ENCODE data around the gene MEP1A.

The MEP1A gene

GRCh38 chr6:46799657-46800056, 6.5 kb downstream of the MEP1A start:
- intact Hi-C loops (cut with DNase I; ENCODE audit: low total_unique reads): no loop called here
- TF ChIP-seq CTCF (IDR thresholded peaks at IDR 0.05): no peak
- Histone ChIP-seq H3K4me1 (no peaks in the 10 kb centered on the region), H3K27ac (no peak overlapping the region), H3K36me3 (no peaks in the 10 kb centered on the region), H3K9me3 (no peaks in the 10 kb centered on the region), H3K4me3 (no peak overlapping the region), H3K27me3 (no peaks in the 10 kb centered on the region)
- DNase-seq: no peak

- DNase-seq: no peak
- intact Hi-C loops (cut with DNase I; ENCODE audit: low total_unique reads): no loop called here
- no peaks in the 10 kb centered on the region for H3K36me3 ChIP-seq
- no peaks in the 10 kb centered on the region for H3K9me3 ChIP-seq
- TF ChIP-seq CTCF (IDR thresholded peaks at IDR 0.05): no peak
- no peaks in the 10 kb centered on the region for H3K4me1 ChIP-seq
- no peak overlapping the region for H3K4me3 ChIP-seq
- H3K27me3 ChIP-seq: peaks cover 0 to 8% of the 10 kb centered on the region in 2 donors
- no peak overlapping the region for H3K27ac ChIP-seq
These were observed 15.6 kb downstream of the MEP1A start for GRCh38 chr6:46808806-46809205.

GRCh38 chr6:46815130-46815529, 21.9 kb downstream of the MEP1A start:
- intact Hi-C loops (cut with DNase I; ENCODE audit: low total_unique reads): no loop called here
- TF ChIP-seq CTCF (IDR thresholded peaks at IDR 0.05): no peak
- Histone ChIP-seq H3K4me1 (no peaks in the 10 kb centered on the region), H3K27ac (no peak overlapping the region), H3K36me3 (no peaks in the 10 kb centered on the region), H3K4me3 (no peak overlapping the region), H3K27me3 (peaks cover 0 to 10% of the 10 kb centered on the region in 2 donors), H3K9me3 (no peaks in the 10 kb centered on the region)
- no peak for DNase-seq

GRCh38 chr6:46816626-46817025, 23.4 kb downstream of the MEP1A start:
- TF ChIP-seq CTCF (IDR thresholded peaks at IDR 0.05): no peak
- intact Hi-C loops (cut with DNase I; ENCODE audit: low total_unique reads): no loop called here
- H3K27ac ChIP-seq: no peak overlapping the region
- DNase-seq: no peak
- no peaks in the 10 kb centered on the region for H3K9me3 ChIP-seq
- no peak overlapping the region for H3K4me3 ChIP-seq
- H3K27me3 ChIP-seq: peaks cover 0 to 6% of the 10 kb centered on the region in 2 donors
- no peaks in the 10 kb centered on the region for H3K4me1 ChIP-seq
- no peaks in the 10 kb centered on the region for H3K36me3 ChIP-seq

GRCh38 chr6:46819561-46819960, 26.4 kb downstream of the MEP1A start:
- Histone ChIP-seq H3K4me1 (no peaks in the 10 kb centered on the region), H3K4me3 (no peak overlapping the region), H3K27ac (no peak overlapping the region), H3K27me3 (peaks cover 0 to 4% of the 10 kb centered on the region in 2 donors), H3K36me3 (no peaks in the 10 kb centered on the region), H3K9me3 (no peaks in the 10 kb centered on the region)
- intact Hi-C loops (cut with DNase I; ENCODE audit: low total_unique reads): no loop called here
- DNase-seq: no peak
- no peak for TF ChIP-seq CTCF (IDR thresholded peaks at IDR 0.05)

- DNase-seq: no peak
- Histone ChIP-seq H3K36me3 (no peaks in the 10 kb centered on the region), H3K27ac (no peak overlapping the region), H3K9me3 (no peaks in the 10 kb centered on the region), H3K27me3 (no peaks in the 10 kb centered on the region), H3K4me1 (no peaks in the 10 kb centered on the region), H3K4me3 (no peak overlapping the region)
- intact Hi-C loops (cut with DNase I; ENCODE audit: low total_unique reads): no loop called here
- no peak for TF ChIP-seq CTCF (IDR thresholded peaks at IDR 0.05)
These were observed 28.3 kb downstream of the MEP1A start for GRCh38 chr6:46821458-46821881.
